Measurements from ENCODE around the gene ZNF616.

DNA sequence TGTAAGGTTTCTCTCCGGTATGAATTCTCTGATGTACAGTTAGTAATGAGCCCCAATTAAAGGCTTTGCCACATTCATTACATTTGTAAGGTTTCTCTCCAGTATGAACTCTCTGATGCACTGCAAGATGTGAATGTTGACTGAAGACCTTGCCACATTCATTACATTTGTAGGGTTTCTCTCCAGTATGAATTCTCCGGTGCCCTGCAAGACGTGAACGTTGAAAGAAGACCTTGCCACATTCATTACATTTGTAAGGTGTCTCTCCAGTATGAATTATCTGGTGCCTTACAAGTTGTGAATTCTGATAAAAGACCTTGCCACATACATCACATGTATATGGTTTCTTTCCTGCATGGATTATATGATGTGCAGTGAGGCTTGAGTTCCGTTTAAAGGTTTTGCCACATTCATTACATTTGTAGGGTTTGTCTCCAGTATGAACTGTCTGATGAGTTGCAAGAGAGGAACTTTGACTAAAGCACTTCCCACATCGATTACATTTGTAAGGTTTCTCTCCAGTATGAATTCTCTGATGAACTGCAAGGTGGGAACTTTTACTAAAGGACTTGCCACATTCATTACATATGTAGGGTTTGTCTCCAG is 73.4 kb downstream of the ZNF616 start:
- TF ChIP-seq POLR2A (IDR thresholded peaks at IDR 0.05; ENCODE audit: low read depth) (no peak), POLR2AphosphoS5 (IDR thresholded peaks at IDR 0.05) (no peak), EP300 (IDR thresholded peaks at IDR 0.05) (no peak)
- TF ChIP-seq, protein P1, sequence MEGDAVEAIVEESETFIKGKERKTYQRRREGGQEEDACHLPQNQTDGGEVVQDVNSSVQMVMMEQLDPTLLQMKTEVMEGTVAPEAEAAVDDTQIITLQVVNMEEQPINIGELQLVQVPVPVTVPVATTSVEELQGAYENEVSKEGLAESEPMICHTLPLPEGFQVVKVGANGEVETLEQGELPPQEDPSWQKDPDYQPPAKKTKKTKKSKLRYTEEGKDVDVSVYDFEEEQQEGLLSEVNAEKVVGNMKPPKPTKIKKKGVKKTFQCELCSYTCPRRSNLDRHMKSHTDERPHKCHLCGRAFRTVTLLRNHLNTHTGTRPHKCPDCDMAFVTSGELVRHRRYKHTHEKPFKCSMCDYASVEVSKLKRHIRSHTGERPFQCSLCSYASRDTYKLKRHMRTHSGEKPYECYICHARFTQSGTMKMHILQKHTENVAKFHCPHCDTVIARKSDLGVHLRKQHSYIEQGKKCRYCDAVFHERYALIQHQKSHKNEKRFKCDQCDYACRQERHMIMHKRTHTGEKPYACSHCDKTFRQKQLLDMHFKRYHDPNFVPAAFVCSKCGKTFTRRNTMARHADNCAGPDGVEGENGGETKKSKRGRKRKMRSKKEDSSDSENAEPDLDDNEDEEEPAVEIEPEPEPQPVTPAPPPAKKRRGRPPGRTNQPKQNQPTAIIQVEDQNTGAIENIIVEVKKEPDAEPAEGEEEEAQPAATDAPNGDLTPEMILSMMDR (IDR thresholded peaks at IDR 0.05): no peak

Data from esophagus muscularis mucosa (tissue), 4 donors.